GM19351 (cell line): ENCODE measurements around the gene CEP85L.
"Not testable (repeated sequence)": the region's sequence is repeated elsewhere in the genome, so short reads cannot be mapped to it uniquely, and the experiment has no call there.

ENCODE experiments used
- ATAC-seq: cut with Tn5 transposase; IDR thresholded peaks from one replicate; pipeline ENCODE4 v1.9.1; 2021; ENCODE audit warnings: mild to moderate bottlenecking, moderate library complexity; ENCODE audit not compliant: unreplicated experiment

CEP85L gene

GRCh38 chr6:118436482-118436881 lies 214.9 kb downstream of the CEP85L start:
- ATAC-seq: no peak

GRCh38 chr6:118434147-118434546 lies 217.2 kb downstream of the CEP85L start:
- ATAC-seq: not testable (repeated sequence)

GRCh38 chr6:118421312-118421711 lies 230.1 kb downstream of the CEP85L start:
- ATAC-seq: not testable (repeated sequence)

GRCh38 chr6:118419448-118420394 lies 231.7 kb downstream of the CEP85L start:
- ATAC-seq: no peak
